ENCODE results near the gene PRDX5. TPM values are rescaled to one million over a fixed set of nuclear protein-coding genes. Genes with fewer than 3 reads are reported as not detected.
"Not testable (repeated sequence)": the region's sequence is repeated elsewhere in the genome, so short reads cannot be mapped to it uniquely, and the experiment has no call there.

Gene PRDX5
- total RNA-seq, 1 donor from 2014 or later: 229 TPM

DNA sequence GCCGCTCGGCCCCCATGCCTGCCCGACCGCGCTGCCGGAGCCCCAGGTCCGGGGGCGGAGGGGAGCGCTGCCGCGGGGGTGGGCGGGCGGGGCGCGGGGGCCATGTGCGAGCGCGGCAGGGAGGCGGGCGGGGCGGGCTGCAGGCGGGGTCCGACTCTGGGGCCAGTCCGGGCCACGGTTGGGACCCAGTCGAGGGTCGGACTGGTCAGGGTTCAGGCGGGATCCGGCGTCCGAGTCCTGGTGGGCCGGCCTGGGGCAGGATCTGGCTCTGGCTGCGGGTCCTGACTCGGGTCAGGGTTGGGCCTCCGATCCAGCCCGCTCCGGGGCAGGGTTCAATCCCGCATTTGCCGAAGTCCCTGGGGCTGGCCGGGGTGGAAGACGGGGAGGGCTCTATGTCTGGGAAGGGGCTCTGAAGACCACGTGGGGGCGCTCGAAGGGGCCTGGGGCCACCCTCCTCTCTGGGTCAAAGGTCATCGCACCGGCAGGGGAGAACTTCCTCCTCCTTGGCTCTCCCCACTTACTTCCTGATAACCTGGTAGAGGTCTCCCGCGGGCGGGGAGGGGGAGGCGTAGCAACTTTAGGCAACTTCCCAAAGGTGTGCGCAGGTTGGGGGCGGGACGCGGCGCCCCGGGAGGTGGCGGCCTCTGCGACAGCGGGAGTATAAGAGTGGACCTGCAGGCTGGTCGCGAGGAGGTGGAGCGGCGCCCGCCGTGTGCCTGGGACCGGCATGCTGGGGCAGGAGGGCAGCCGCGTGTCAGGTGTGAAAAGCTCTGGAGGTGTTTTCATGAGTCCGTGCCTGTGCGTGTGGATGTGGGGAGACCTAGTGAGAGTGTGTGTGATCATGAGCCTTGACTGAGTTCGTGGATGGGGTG, 12.0 kb upstream of the PRDX5 start:
- H3K27me3 ChIP-seq: no peaks in the 10 kb centered on the region
- peaks cover 31% of the 10 kb centered on the region for H3K4me1 ChIP-seq
- H3K36me3 ChIP-seq: no peaks in the 10 kb centered on the region
- no peaks in the 10 kb centered on the region for H3K9me3 ChIP-seq
- intact Hi-C loops (cut with DNase I): loop anchor here (5.0 kb wide), 1 partner anchor 69 kb away; no protein-coding TSS in a partner anchor
- no peak for TF ChIP-seq POLR2A (IDR thresholded peaks at IDR 0.05)
- TF ChIP-seq POLR2AphosphoS5 (IDR thresholded peaks at IDR 0.05; ENCODE audit: insufficient read depth in 1 of 2, low read depth in 1 of 2): peak in 1 of 2 donors; percentile 46
- peak in 1 of 2 donors; percentile 91 for DNase-seq (ENCODE audit: extremely low spot score in 2 of 2)
- H3K27ac ChIP-seq: peak overlapping the region; percentile 88
- peak overlapping the region; percentile 83 to 93 for H3K4me3 ChIP-seq

DNA sequence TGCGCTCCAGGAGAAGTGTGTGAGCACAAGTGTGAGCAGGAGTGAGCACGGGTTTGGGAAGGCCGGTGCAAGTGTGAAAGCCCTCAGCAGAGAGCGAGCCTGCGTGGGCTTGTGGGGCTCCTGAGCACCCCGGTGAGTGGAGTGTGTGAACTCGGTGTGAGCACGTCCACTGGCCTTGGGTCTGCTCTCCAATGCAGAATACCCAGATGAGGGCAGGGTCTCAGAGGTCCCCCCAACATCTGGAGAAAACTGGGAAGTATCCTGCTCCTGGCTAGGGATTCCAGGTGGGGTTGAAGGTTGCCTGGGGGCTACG, 11.4 kb upstream of the PRDX5 start:
- H3K9me3 ChIP-seq: no peaks in the 10 kb centered on the region
- peak overlapping the region; percentile 83 to 93 for H3K4me3 ChIP-seq
- TF ChIP-seq, protein P1, sequence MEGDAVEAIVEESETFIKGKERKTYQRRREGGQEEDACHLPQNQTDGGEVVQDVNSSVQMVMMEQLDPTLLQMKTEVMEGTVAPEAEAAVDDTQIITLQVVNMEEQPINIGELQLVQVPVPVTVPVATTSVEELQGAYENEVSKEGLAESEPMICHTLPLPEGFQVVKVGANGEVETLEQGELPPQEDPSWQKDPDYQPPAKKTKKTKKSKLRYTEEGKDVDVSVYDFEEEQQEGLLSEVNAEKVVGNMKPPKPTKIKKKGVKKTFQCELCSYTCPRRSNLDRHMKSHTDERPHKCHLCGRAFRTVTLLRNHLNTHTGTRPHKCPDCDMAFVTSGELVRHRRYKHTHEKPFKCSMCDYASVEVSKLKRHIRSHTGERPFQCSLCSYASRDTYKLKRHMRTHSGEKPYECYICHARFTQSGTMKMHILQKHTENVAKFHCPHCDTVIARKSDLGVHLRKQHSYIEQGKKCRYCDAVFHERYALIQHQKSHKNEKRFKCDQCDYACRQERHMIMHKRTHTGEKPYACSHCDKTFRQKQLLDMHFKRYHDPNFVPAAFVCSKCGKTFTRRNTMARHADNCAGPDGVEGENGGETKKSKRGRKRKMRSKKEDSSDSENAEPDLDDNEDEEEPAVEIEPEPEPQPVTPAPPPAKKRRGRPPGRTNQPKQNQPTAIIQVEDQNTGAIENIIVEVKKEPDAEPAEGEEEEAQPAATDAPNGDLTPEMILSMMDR (IDR thresholded peaks at IDR 0.05): no peak
- TF ChIP-seq POLR2AphosphoS5 (IDR thresholded peaks at IDR 0.05; ENCODE audit: insufficient read depth in 1 of 2, low read depth in 1 of 2) (peak in 1 of 2 donors; percentile 2), POLR2A (IDR thresholded peaks at IDR 0.05) (no peak)
- peak in 1 of 2 donors; percentile 89 for DNase-seq (ENCODE audit: extremely low spot score in 2 of 2)
- no peaks in the 10 kb centered on the region for H3K36me3 ChIP-seq
- H3K4me1 ChIP-seq: peaks cover 31% of the 10 kb centered on the region
- no peaks in the 10 kb centered on the region for H3K27me3 ChIP-seq
- intact Hi-C loops (cut with DNase I): loop anchor here (5.0 kb wide), 1 partner anchor 69 kb away; no protein-coding TSS in a partner anchor
- peak overlapping the region; percentile 88 for H3K27ac ChIP-seq

DNA sequence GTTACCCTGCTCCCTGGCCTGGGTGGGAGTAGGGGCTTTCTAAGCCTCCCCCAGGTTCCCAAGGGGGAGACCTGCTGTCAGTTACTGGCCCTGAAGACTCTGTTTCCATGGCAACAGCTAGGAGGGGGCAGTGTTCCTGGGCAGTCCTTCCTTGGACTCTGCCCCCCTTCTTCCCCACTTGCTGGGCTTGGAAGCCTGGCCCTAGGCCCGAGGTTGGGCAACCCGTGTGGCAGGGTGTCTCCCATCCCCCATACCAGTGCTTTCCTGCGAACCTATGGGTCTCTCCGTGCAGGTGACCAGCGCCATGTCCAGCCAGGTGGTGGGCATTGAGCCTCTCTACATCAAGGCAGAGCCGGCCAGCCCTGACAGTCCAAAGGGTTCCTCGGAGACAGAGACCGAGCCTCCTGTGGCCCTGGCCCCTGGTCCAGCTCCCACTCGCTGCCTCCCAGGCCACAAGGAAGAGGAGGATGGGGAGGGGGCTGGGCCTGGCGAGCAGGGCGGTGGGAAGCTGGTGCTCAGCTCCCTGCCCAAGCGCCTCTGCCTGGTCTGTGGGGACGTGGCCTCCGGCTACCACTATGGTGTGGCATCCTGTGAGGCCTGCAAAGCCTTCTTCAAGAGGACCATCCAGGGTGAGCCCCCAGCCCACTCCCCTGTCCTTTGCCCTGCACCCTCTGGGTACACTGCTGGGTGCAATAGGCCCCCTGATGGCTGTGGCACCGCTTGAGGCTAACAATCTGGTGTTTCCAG, 10.9 kb upstream of the PRDX5 start:
- intact Hi-C loops (cut with DNase I): loop anchor here (5.0 kb wide), 1 partner anchor 70 kb away; no protein-coding TSS in a partner anchor
- H3K4me3 ChIP-seq: peak overlapping the region; percentile 83 to 93
- peaks cover 31% of the 10 kb centered on the region for H3K4me1 ChIP-seq

DNA sequence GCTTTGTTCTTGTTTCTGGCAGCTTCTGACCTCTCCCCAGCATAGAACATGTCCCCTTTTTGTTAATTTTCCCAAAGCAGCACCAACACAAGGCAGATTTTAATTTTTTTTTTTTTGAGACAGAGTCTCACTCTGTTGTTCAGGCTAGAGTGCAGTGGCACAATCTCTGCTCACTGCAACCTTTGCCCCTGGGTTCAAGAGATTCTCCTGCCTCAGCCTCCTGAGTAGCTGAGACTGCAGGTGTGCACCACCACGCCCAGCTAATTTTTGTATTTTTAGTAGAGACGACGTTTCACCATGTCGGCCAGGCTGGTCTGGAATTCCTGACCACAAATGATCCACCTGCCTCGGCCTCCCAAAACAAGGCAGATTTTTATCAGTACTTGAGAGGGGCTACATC, 10.1 kb upstream of the PRDX5 start:
- H3K27me3 ChIP-seq; H3K36me3 ChIP-seq; H3K4me3 ChIP-seq; DNase-seq (ENCODE audit: extremely low spot score in 2 of 2); H3K27ac ChIP-seq; H3K9me3 ChIP-seq: not testable (repeated sequence)
- intact Hi-C loops (cut with DNase I): loop anchor here (5.0 kb wide), 1 partner anchor 70 kb away; no protein-coding TSS in a partner anchor
- H3K4me1 ChIP-seq: peaks cover 36% of the 10 kb centered on the region

More for the DNA sequence above, 10.9 kb upstream of the PRDX5 start:
- Histone ChIP-seq H3K9me3 (no peaks in the 10 kb centered on the region), H3K36me3 (no peaks in the 10 kb centered on the region), H3K27ac (peak overlapping the region; percentile 88), H3K27me3 (no peaks in the 10 kb centered on the region)
- peak in 1 of 2 donors; percentile 89 for DNase-seq (ENCODE audit: extremely low spot score in 2 of 2)
- TF ChIP-seq, protein P1 (IDR thresholded peaks at IDR 0.05): no peak
- TF ChIP-seq POLR2A (IDR thresholded peaks at IDR 0.05) (no peak), POLR2AphosphoS5 (IDR thresholded peaks at IDR 0.05; ENCODE audit: insufficient read depth in 1 of 2, low read depth in 1 of 2) (no peak)

DNA sequence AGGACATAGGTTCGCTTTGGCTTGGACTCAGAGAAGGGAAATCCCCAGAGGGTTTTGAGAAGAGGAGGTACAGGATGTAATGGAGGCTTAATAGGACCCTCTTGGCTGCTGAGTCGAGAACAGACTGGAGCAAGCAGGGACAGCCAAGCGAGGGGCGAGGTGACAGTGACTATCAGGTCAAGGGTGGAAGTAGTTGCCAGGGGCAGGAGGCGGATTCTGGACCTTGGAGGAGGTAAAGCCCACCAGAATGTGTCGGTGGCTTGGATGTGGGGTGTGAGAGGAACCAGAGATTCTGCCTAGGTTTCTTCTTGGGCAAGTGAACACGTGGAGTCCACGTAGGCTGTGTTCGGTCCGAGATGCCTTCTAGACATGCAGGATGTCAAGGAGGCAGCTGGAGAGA, 5.0 kb upstream of the PRDX5 start:
- DNase-seq (ENCODE audit: extremely low spot score in 2 of 2): no peak
- H3K27me3 ChIP-seq: no peaks in the 10 kb centered on the region
- H3K4me3 ChIP-seq: no peak overlapping the region
- no peak for TF ChIP-seq POLR2AphosphoS5 (IDR thresholded peaks at IDR 0.05; ENCODE audit: insufficient read depth in 1 of 2, low read depth in 1 of 2)
- TF ChIP-seq POLR2A (IDR thresholded peaks at IDR 0.05): no peak
- TF ChIP-seq, protein P1 (IDR thresholded peaks at IDR 0.05): no peak
- intact Hi-C loops (cut with DNase I): no loop called here
- peaks cover 0 to 21% of the 10 kb centered on the region in 2 donors for H3K36me3 ChIP-seq
- peaks cover 31% of the 10 kb centered on the region for H3K4me1 ChIP-seq
- H3K9me3 ChIP-seq: no peaks in the 10 kb centered on the region
- H3K27ac ChIP-seq: peak overlapping the region; percentile 72
